ENCODE data around the gene MOSPD3. TPM values are rescaled to one million over a fixed set of nuclear protein-coding genes. Genes with fewer than 3 reads are reported as not detected.

Gene MOSPD3
- total and polyA plus RNA-seq, 2 experiments from 2014 or later: 15.3 to 23.5 TPM

DNA sequence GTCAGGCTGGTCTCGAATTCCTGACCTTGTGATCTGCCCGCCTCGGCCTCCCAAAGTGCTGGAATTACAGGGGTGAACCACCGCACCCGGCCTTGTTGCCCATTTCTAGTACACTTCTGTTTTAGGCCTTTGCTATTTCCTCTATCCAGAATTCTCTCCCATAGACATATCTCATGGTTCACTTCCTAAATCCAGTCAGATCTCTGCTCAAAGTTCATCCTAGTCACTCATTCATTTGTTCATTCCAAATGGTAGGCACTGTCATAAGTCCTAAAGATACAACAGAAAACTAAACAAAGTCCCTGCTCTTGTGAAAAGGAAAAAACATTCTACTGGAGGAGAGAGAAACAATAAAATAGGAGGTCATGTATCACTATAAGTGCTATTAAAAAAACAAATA lies 2.4 kb upstream of the MOSPD3 start (continued):
- TF ChIP-seq, protein P1, sequence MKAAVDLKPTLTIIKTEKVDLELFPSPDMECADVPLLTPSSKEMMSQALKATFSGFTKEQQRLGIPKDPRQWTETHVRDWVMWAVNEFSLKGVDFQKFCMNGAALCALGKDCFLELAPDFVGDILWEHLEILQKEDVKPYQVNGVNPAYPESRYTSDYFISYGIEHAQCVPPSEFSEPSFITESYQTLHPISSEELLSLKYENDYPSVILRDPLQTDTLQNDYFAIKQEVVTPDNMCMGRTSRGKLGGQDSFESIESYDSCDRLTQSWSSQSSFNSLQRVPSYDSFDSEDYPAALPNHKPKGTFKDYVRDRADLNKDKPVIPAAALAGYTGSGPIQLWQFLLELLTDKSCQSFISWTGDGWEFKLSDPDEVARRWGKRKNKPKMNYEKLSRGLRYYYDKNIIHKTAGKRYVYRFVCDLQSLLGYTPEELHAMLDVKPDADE (IDR thresholded peaks at IDR 0.05): no peak
- TF ChIP-seq ZNF331 (CRISPR knock-in tag; IDR thresholded peaks at IDR 0.05; ENCODE audit: low read depth): no peak
- TF ChIP-seq NANOG (IDR thresholded peaks at IDR 0.05; ENCODE audit: borderline replicate concordance): no peak

DNA sequence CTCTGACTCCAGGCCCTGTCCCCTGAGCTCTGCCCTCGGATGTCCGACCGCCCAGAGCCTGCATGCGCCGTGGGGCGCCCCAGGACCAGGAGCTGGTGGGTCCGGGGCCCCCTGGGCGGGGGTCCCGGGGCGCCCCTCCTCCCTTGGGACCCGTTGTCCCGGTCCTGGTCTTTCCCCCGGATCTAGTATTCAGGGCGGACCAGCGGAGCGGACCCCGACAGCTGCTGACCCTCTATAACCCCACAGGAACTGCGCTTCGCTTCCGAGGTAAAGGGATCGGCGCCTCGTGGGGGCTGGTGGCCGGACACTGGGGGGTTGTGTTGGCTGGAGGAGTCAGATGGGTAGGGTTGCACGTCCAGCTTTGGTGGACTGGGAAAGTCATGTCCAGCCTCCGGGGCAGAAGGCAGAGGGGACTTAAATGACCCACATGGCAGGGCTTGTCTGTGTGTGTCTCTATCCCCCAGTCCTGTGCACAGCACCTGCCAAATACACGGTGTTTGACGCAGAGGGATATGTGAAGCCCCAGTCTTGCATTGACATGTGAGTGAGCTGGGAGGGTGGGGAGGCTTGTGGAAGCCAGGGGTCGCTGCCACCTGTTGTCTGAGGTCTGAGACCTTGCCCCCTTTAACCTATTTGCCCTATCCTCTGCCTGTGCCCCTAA lies 520 bp downstream of the MOSPD3 start:
- H3K27me3 ChIP-seq (ENCODE audit: insufficient read depth): no peaks in the 10 kb centered on the region
- Mint-ChIP-seq H3K27me3 (ENCODE audit: insufficient read depth, low read depth, poor library complexity) (peaks cover 15% of the 10 kb centered on the region), H3K4me1 (no peaks in the 10 kb centered on the region; the same call in 1 of the 3 replicates), H3K9me3 (no peaks in the 10 kb centered on the region), H3K36me3 (ENCODE audit: low read depth) (peaks cover 8% of the 10 kb centered on the region), H3K4me3 (peak overlapping the region; percentile 97), H3K27ac (no peak overlapping the region)
- peaks cover 3% of the 10 kb centered on the region; the same call in 1 of the 2 replicates for H3K4me1 ChIP-seq (ENCODE audit: insufficient read depth)
- peaks cover 5% of the 10 kb centered on the region; the same call in 1 of the 2 replicates for H3F3A ChIP-seq (replicated peaks; ENCODE audit: low read depth)
- DNase-seq (ENCODE audit: low spot score) (peak; percentile 47), ATAC-seq (peak; percentile 16)
- H3K27ac ChIP-seq (ENCODE audit: low read depth): no peak overlapping the region
- TF ChIP-seq, protein P2, sequence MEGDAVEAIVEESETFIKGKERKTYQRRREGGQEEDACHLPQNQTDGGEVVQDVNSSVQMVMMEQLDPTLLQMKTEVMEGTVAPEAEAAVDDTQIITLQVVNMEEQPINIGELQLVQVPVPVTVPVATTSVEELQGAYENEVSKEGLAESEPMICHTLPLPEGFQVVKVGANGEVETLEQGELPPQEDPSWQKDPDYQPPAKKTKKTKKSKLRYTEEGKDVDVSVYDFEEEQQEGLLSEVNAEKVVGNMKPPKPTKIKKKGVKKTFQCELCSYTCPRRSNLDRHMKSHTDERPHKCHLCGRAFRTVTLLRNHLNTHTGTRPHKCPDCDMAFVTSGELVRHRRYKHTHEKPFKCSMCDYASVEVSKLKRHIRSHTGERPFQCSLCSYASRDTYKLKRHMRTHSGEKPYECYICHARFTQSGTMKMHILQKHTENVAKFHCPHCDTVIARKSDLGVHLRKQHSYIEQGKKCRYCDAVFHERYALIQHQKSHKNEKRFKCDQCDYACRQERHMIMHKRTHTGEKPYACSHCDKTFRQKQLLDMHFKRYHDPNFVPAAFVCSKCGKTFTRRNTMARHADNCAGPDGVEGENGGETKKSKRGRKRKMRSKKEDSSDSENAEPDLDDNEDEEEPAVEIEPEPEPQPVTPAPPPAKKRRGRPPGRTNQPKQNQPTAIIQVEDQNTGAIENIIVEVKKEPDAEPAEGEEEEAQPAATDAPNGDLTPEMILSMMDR (conservative IDR thresholded peaks at IDR 0.05; ENCODE audit: low read depth in 2 of 2): peak; percentile 40 to 75
- TF ChIP-seq NANOG (IDR thresholded peaks at IDR 0.05; ENCODE audit: borderline replicate concordance): no peak
- no peaks in the 10 kb centered on the region for H3K79me2 ChIP-seq (replicated peaks; ENCODE audit: insufficient read depth)
- H2AFZ ChIP-seq: peak overlapping the region; percentile 56; the same call in 1 of the 2 replicates
- H4K20me1 ChIP-seq (replicated peaks; ENCODE audit: insufficient read depth): no peaks in the 10 kb centered on the region
- peak overlapping the region; percentile 52 for H3K4me3 ChIP-seq
- peaks cover 3% of the 10 kb centered on the region; the same call in 1 of the 2 replicates for H3K36me3 ChIP-seq (ENCODE audit: insufficient read depth)
- H3K9me2 ChIP-seq (ENCODE audit: insufficient read depth): no peaks in the 10 kb centered on the region
- peak overlapping the region; percentile 100 for H3K4me2 ChIP-seq

DNA sequence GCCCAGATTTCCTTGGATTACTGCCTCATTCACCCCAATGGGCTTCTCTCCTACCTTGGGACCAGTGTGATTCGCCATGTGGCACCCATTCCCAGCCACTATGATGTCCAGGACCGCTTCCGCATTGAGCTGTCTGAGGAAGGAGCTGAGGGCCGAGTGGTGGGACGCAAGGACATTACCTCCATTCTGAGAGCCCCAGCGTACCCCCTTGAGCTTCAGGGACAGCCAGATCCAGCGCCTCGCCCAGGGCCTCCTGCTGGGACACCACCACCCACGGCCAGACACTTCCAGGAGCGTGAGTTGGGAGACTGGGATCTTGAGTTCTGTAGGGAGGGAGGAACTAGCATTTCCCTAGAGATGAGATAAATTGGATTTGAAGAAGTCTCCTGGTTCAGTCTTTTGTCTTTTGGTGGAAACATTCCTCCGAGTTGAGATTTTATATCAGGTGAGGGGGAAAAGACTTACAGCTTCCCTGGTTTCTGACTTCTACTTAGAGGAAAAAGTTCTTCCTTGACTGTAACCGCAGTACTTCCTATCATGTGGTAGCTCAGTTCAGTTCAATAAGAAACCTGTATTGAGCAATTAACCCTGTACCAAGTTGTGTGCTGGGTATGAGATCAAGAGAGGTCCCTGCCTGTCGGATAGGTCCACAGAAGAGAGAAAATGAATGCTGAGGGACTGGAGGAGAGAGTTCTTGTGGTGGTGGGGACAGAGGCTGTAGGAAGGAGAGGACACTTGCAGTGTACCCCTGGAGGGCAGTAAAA lies 1.3 kb downstream of the MOSPD3 start:
- H3K27ac ChIP-seq (ENCODE audit: low read depth): no peak overlapping the region
- no peak overlapping the region for H2AFZ ChIP-seq
- no peak for ATAC-seq
- no peaks in the 10 kb centered on the region for H3K79me2 ChIP-seq (replicated peaks; ENCODE audit: insufficient read depth)
- no peak for DNase-seq (ENCODE audit: low spot score)
- H3K27me3 Mint-ChIP-seq (ENCODE audit: insufficient read depth, low read depth, poor library complexity): peaks cover 13% of the 10 kb centered on the region
- peaks cover 3% of the 10 kb centered on the region; the same call in 1 of the 2 replicates for H3K4me1 ChIP-seq (ENCODE audit: insufficient read depth)
- H3K4me3 ChIP-seq: peak overlapping the region; percentile 52
- peaks cover 6% of the 10 kb centered on the region for H3K36me3 Mint-ChIP-seq (ENCODE audit: low read depth)
- peaks cover 3% of the 10 kb centered on the region; the same call in 1 of the 2 replicates for H3K36me3 ChIP-seq (ENCODE audit: insufficient read depth)
- H3K9me2 ChIP-seq (ENCODE audit: insufficient read depth): no peaks in the 10 kb centered on the region
- TF ChIP-seq NANOG (IDR thresholded peaks at IDR 0.05; ENCODE audit: borderline replicate concordance): no peak
- TF ChIP-seq, protein P1 (IDR thresholded peaks at IDR 0.05): no peak
- TF ChIP-seq, protein P2 (conservative IDR thresholded peaks at IDR 0.05; ENCODE audit: low read depth in 2 of 2): no peak
- TF ChIP-seq EZH2phosphoT487 (IDR thresholded peaks at IDR 0.05; ENCODE audit: unreplicated experiment): no peak
- TF ChIP-seq STAT1 (IDR thresholded peaks at IDR 0.05; ENCODE audit: unreplicated experiment): no peak
- H3K27ac Mint-ChIP-seq: no peak overlapping the region
- H3F3A ChIP-seq (replicated peaks; ENCODE audit: low read depth): peaks cover 5% of the 10 kb centered on the region; the same call in 1 of the 2 replicates
- H3K9me3 Mint-ChIP-seq: no peaks in the 10 kb centered on the region
- H3K4me3 Mint-ChIP-seq: peak overlapping the region; percentile 97
- no peaks in the 10 kb centered on the region for H3K27me3 ChIP-seq (ENCODE audit: insufficient read depth)
- H4K20me1 ChIP-seq (replicated peaks; ENCODE audit: insufficient read depth): no peaks in the 10 kb centered on the region
- H3K4me2 ChIP-seq: peak overlapping the region; percentile 100
- no peaks in the 10 kb centered on the region; the same call in 1 of the 3 replicates for H3K4me1 Mint-ChIP-seq

Measured in GM23338 (cell line).